Measurements from ENCODE around the gene SCO2. TPM values are rescaled to one million over a fixed set of nuclear protein-coding genes. Genes with fewer than 3 reads are reported as not detected.

Gene SCO2
- total RNA-seq, 1 donor, result 2.6 TPM

DNA sequence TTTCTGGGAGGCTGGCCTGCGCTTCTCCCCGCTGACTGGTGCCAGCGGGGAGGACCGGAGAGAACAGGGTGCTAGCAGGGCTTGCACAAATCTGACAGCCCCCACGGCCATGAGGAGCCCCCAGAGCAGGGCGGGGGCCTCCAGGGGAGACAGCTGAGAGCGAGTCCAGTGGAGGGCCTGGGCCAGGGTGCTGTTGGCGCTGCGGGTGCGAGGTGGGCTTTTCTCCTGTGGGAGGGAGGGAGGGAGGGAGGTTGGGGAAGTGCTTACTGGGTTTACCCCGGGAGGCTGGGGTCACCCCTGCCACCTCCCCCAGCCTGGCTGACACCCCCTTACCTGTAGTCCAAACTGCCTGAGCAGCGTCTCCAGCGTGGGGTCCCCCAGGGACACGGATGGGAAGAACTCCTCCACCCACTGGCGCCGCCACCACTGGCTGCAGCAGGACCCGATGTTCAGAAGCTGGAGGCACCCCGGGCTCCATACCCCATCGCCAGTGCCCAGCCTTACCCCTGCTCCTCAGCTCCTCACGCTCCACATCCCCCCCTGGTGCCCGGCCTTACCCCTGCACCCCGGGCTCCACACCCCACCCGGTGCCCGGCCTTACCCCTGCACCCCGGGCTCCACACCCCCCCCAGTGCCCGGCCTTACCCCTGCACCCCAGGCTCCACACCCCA lies 21.8 kb downstream of the SCO2 start:
- TF ChIP-seq, protein P1, sequence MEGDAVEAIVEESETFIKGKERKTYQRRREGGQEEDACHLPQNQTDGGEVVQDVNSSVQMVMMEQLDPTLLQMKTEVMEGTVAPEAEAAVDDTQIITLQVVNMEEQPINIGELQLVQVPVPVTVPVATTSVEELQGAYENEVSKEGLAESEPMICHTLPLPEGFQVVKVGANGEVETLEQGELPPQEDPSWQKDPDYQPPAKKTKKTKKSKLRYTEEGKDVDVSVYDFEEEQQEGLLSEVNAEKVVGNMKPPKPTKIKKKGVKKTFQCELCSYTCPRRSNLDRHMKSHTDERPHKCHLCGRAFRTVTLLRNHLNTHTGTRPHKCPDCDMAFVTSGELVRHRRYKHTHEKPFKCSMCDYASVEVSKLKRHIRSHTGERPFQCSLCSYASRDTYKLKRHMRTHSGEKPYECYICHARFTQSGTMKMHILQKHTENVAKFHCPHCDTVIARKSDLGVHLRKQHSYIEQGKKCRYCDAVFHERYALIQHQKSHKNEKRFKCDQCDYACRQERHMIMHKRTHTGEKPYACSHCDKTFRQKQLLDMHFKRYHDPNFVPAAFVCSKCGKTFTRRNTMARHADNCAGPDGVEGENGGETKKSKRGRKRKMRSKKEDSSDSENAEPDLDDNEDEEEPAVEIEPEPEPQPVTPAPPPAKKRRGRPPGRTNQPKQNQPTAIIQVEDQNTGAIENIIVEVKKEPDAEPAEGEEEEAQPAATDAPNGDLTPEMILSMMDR (IDR thresholded peaks at IDR 0.05; ENCODE audit: insufficient read depth, low read depth, low read length), result peak; percentile 3
- no peak for DNase-seq (ENCODE audit: low read depth)
- H3K4me3 ChIP-seq (ENCODE audit: low read depth, low read length), result no peak overlapping the region

DNA sequence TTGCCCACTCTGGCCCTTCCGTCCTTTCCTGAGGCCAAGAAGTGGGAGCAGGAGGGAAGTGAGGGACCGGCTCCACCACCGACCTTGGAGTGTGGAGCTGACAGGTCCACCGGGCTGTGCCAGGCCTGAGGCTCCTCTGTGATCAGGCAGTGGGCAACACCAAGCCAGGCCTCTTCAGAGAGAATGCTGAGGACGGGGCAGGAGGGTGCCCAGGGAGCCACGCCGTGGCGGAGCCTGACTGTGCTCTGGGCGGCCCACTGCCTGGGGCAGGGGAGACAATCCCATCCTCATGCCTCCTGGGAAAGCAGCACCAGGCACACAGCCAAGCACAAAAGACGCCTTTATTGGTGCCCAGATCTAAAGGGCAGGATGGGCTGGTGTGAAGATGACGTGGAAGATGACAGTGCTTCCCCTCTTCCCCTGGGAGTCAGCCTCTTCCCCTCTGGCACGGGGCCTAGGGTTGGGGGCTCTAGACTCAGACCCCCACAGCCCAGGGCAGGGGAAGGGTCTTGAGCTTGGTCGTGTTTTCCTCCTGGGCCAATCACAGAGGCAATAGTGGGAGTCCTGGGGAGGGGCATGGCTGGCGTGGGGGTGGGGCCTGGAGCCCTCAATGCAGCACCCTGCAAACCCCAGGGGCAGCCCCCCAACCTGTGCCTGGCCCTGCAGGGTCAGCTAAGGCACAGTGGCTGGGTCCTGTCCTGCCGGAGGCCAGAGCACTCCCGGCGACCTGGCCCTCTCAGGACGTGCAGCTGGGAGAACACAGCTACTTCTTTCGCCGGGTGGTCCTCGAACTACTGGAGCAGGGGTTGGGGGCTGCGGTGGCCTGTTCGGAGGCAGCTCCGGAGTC lies 22.5 kb downstream of the SCO2 start:
- no peak overlapping the region for H3K4me3 ChIP-seq (ENCODE audit: low read depth, low read length)
- TF ChIP-seq, protein P1 (IDR thresholded peaks at IDR 0.05; ENCODE audit: insufficient read depth, low read depth, low read length), result no peak
- DNase-seq (ENCODE audit: low read depth), result no peak

DNA sequence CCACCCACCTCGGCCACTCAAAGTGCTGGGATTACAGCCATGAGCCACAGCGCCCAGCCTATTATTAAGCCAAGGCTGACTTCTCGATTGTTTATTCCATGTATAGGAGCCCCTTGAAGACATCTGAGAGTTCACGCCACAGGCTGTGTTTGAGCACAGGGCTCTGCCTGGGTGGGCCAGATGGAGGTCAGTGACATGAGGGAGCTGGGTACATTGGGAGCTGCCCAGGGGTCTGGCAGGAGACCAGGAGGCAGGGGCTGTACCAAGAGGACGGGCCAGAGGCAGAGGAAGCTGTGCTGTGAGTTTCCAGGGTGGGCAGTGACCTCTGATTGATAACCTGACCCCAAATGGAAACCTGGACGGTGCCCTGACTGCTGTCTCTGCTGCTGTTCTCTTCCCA lies 23.3 kb downstream of the SCO2 start:
- no peak for DNase-seq (ENCODE audit: low read depth)
- no peak overlapping the region for H3K4me3 ChIP-seq (ENCODE audit: low read depth, low read length)
- TF ChIP-seq, protein P1 (IDR thresholded peaks at IDR 0.05; ENCODE audit: insufficient read depth, low read depth, low read length), result no peak

DNA sequence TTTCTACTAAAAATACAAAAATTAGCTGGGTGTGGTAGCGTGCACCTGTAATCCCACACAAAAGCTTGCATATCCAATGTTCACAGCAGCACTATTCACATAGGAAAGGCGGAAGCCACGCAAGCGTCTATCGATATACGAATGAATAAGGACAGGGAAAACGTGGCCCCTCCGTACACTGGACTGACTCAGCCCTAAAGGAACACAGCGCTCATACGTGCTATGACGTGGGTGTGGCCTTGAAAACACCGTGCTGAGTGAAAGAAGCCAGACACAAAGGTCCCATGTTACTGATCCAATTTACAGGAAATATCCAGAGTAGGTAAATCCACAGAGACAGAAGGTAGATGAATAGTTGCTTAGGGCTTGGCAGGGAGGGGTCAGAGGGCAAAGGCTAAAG lies 24.9 kb downstream of the SCO2 start:
- TF ChIP-seq, protein P1 (IDR thresholded peaks at IDR 0.05; ENCODE audit: insufficient read depth, low read depth, low read length), result no peak
- no peak overlapping the region for H3K4me3 ChIP-seq (ENCODE audit: low read depth, low read length)
- no peak for DNase-seq (ENCODE audit: low read depth)

DNA sequence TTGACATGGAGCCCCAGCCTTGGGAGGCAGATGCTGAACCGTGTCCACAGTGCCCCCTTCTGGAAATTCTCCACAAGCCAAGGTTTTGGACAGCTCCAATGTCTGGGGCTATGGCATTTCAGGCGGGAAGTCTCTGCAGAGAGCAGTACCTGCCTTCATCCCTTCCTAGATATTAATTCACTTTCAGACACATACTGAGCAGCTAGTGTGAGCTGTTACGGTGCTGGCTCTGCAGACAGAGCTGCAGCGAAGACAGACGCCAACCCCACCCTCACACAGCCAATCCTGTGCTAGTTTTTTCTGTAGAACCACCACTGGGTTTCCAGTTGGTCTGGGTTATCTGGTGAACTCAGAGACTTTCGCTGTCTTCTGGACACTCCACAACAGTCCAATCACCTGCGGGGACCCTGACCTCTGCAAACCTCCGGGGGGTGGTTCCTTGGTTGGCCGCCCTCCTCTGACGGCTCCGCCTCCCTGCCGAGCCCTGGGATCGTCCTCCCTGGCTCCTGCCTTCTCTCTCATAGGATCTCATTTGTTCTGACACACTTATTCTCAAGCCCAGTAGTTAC lies 27.0 kb downstream of the SCO2 start:
- DNase-seq (ENCODE audit: low read depth), result peak; percentile 63
- TF ChIP-seq, protein P1 (IDR thresholded peaks at IDR 0.05; ENCODE audit: insufficient read depth, low read depth, low read length), result peak; percentile 75
- H3K4me3 ChIP-seq (ENCODE audit: low read depth, low read length), result no peak overlapping the region

DNA sequence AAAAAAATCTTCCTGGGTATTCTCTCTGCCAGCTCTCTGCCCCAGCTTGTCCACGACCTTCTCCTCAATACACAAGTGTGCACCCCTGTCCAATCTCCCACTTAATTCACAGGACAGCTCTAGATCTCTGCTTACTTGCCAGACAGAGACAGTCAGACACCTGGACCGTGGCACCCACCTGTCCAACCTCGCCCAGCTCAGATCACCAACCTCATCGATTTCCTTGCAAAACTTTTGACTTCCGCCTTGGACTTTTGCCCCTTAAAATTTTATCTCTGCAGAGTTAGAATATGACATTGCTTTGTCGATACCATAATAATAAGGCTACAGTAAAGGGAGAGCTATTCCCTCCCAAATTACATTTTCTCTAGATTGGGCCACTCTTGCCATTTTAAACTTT lies 28.3 kb downstream of the SCO2 start:
- TF ChIP-seq, protein P1 (IDR thresholded peaks at IDR 0.05; ENCODE audit: insufficient read depth, low read depth, low read length), result no peak
- no peak for DNase-seq (ENCODE audit: low read depth)
- H3K4me3 ChIP-seq (ENCODE audit: low read depth, low read length), result no peak overlapping the region
